IMR-90 (cell line): ENCODE results near the gene TNNI3K. TPM values are rescaled to one million over a fixed set of nuclear protein-coding genes. Genes with fewer than 3 reads are reported as not detected.
A peak's percentile ranks its signal among the peaks of the same experiment; 100 is the strongest.

ENCODE experiments used
- ATAC-seq: fragments of 200-7000 bp; cut with Tn5 transposase; 2 replicates; pipeline ENCODE4 v1.9.1; 2020; ENCODE audit warnings: low read depth, mild to moderate bottlenecking, moderate library complexity
- BruUV-seq: library from RNA; stranded (reverse); fragments of 400-500 nt; replicated peaks from 2 replicates; lab custom pipeline; 2021; lab: Mats Ljungman, UMichigan
- CTCF ChIA-PET: fragments of 300-600 bp; formaldehyde crosslinking; extraction: SDS; loops from one replicate; lab custom pipeline; 2021; ENCODE audit warnings: antibody characterized with exemption; lab: Yijun Ruan, JAX
- POLR2A ChIA-PET: fragments of 300-600 bp; sonication (Branson Sonifier 250); formaldehyde crosslinking; loops from one replicate; lab custom pipeline; 2022; ENCODE audit warnings: antibody characterized with exemption; ENCODE audit not compliant: unreplicated experiment; lab: Charles Lee
- DNase-seq: peaks from one replicate; pipeline ENCODE4 v3.0.0; 2013
- H2AFZ ChIP-seq: replicated peaks from 2 replicates; pipeline ENCODE3; 2013; ENCODE audit warnings: low read length, mild to moderate bottlenecking; ENCODE audit not compliant: poor library complexity
- H2AK5ac ChIP-seq: 2 replicates; pipeline ENCODE4 v1.6.1; 2013; ENCODE audit warnings: low read depth, low read length, inconsistent platforms
- H2AK9ac ChIP-seq: replicated peaks from 2 replicates; pipeline ENCODE3; 2013; ENCODE audit warnings: mild to moderate bottlenecking, low read depth, low read length, moderate library complexity; ENCODE audit not compliant: poor library complexity
- H2BK120ac ChIP-seq: 2 replicates; pipeline ENCODE4 v1.6.1; 2013; ENCODE audit warnings: low read depth, low read length, inconsistent platforms
- H2BK15ac ChIP-seq: 3 replicates; pipeline ENCODE4 v1.6.1; 2013; ENCODE audit warnings: low read depth, low read length, inconsistent platforms
- H2BK20ac ChIP-seq: 2 replicates; pipeline ENCODE4 v1.6.1; 2013; ENCODE audit warnings: low read depth, mild to moderate bottlenecking, inconsistent platforms, low read length, moderate library complexity
- H2BK5ac ChIP-seq: 2 replicates; pipeline ENCODE4 v1.6.1; 2013; ENCODE audit warnings: mild to moderate bottlenecking, low read depth, low read length, inconsistent platforms; ENCODE audit not compliant: poor library complexity, severe bottlenecking
- H3K14ac ChIP-seq: replicated peaks from 2 replicates; pipeline ENCODE4 v1.6.1; 2013; ENCODE audit warnings: low read depth, low read length, inconsistent platforms
- H3K18ac ChIP-seq: 2 replicates; pipeline ENCODE4 v1.6.1; 2013; ENCODE audit warnings: low read depth, low read length, control low read depth
- H3K23ac ChIP-seq: 2 replicates; pipeline ENCODE4 v1.6.1; 2013; ENCODE audit warnings: low read depth, low read length, inconsistent platforms
- H3K27ac ChIP-seq: 2 replicates; pipeline ENCODE4 v1.5.1; 2013; ENCODE audit warnings: mild to moderate bottlenecking, control low read depth, low read length; ENCODE audit not compliant: insufficient read depth
- H3K27me3 ChIP-seq: 2 replicates; pipeline ENCODE4 v1.6.1; 2013; ENCODE audit warnings: low read length; ENCODE audit not compliant: control insufficient read depth, insufficient read depth
- H3K36me3 ChIP-seq: 2 replicates; pipeline ENCODE4 v1.6.1; 2013; ENCODE audit warnings: low read length, mixed read lengths; ENCODE audit not compliant: control insufficient read depth, insufficient read depth
- H3K4ac ChIP-seq: 2 replicates; pipeline ENCODE4 v1.6.1; 2013; ENCODE audit warnings: low read depth, low read length, inconsistent platforms
- H3K4me1 ChIP-seq: 2 replicates; pipeline ENCODE4 v1.6.1; 2013; ENCODE audit warnings: low read length, mixed read lengths; ENCODE audit not compliant: control insufficient read depth, insufficient read depth
- H3K4me2 ChIP-seq: 2 replicates; pipeline ENCODE4 v1.6.1; 2013; ENCODE audit warnings: low read depth, mild to moderate bottlenecking, control low read depth, low read length, moderate library complexity
- H3K4me3 ChIP-seq: 2 replicates; pipeline ENCODE4 v1.5.1; 2013; ENCODE audit warnings: low read depth, mild to moderate bottlenecking, control low read depth, low read length, moderate library complexity; ENCODE audit not compliant: insufficient read depth
- H3K56ac ChIP-seq: 2 replicates; pipeline ENCODE4 v1.6.1; 2013; ENCODE audit warnings: low read length, inconsistent platforms; ENCODE audit not compliant: insufficient read depth; ENCODE audit errors: extremely low read depth
- H3K79me1 ChIP-seq, 2 experiments: 2 replicates each; pipeline ENCODE4 v1.6.1; 2013; ENCODE audit warnings: low read length in 2 of 2, inconsistent platforms in 1 of 2, low read depth in 1 of 2
- H3K9ac ChIP-seq: 2 replicates; pipeline ENCODE4 v1.6.1; 2013; ENCODE audit warnings: low read depth, low read length, control low read depth
- H3K9me1 ChIP-seq: 2 replicates; pipeline ENCODE4 v1.6.1; 2013; ENCODE audit warnings: low read length, inconsistent platforms; ENCODE audit not compliant: insufficient read depth
- H3K9me3 ChIP-seq: 2 replicates; pipeline ENCODE4 v1.6.1; 2013; ENCODE audit warnings: low read length; ENCODE audit not compliant: control insufficient read depth, insufficient read depth
- H4K20me1 ChIP-seq: 2 replicates; pipeline ENCODE4 v1.6.1; 2013; ENCODE audit warnings: low read length, inconsistent platforms; ENCODE audit not compliant: insufficient read depth
- H4K5ac ChIP-seq: 2 replicates; pipeline ENCODE4 v1.6.1; 2013; ENCODE audit warnings: mild to moderate bottlenecking, low read depth, low read length, control low read depth
- H4K8ac ChIP-seq, 2 experiments: 2 replicates each; pipeline ENCODE4 v1.6.1; 2013; ENCODE audit warnings: low read depth in 2 of 2, low read length in 2 of 2, control low read depth in 1 of 2, inconsistent platforms in 1 of 2
- H4K91ac ChIP-seq: 2 replicates; pipeline ENCODE4 v1.6.1; 2013; ENCODE audit warnings: low read depth, low read length, inconsistent platforms; ENCODE audit not compliant: insufficient read depth
- CHD1 ChIP-seq: IDR thresholded peaks from 2 replicates; pipeline ENCODE4 v1.6.1; 2012; ENCODE audit warnings: low read depth, low read length, improper control_type of control experiment
- USF2 ChIP-seq: fragments of 150-350 bp; IDR thresholded peaks from 2 replicates; pipeline ENCODE4 v1.6.1; 2017; ENCODE audit warnings: mild to moderate bottlenecking, antibody characterized with exemption, low read length, low read depth
- WGBS, 2 experiments: methylation state at CpG; one replicate each; pipeline versions ENCODE4 v1.1.5 to v1.1.7; 2013; ENCODE audit warnings: missing lambda C conversion rate in 2 of 2; ENCODE audit not compliant: insufficient read length in 1 of 2; ENCODE audit errors: extremely low coverage in 2 of 2; 5-methylcytosine and 5-hydroxymethylcytosine counted together
- dilution Hi-C: fragments of 300-500 bp; cut with HindIII; formaldehyde crosslinking; loops from one replicate; pipeline ENCODE4 v1.14.3; 2018; ENCODE audit warnings: low sequenced_read_pairs; ENCODE audit not compliant: unreplicated experiment
- in situ Hi-C: fragments of 300-500 bp; cut with MboI; formaldehyde crosslinking; loops from 3 replicates; pipeline ENCODE4 v1.14.3; 2019; ENCODE audit warnings: low sequenced_read_pairs, inconsistent platforms, mixed read lengths
- intact Hi-C: fragments of 100-400 bp; cut with micrococcal nuclease; formaldehyde crosslinking; loops from 2 replicates; pipeline ENCODE4 v1.10.0; 2022
- polyA plus RNA-seq, 3 experiments: library from polyadenylated mRNA; depleted of rRNA; stranded (reverse); fragments of >200 nt; gene quantifications; 2 replicates each; pipeline ENCODE4 v1.2.3, GENCODE V29; 2012; ENCODE audit warnings: low replicate concordance in 1 of 3
- total RNA-seq: library from RNA; depleted of rRNA; stranded (reverse); fragments of >200 nt; gene quantifications from 2 replicates; pipeline ENCODE4 v1.2.3, GENCODE V29; 2012

The TNNI3K gene
- total and polyA plus RNA-seq, 2 of the 4 experiments (the other 2 are of a cell fraction) = 0.90 to 1.3 TPM

- ChIA-PET POLR2A (no interaction called here), CTCF (no interaction called here)
- no peak overlapping the region for H2BK20ac ChIP-seq
- H3K27me3 ChIP-seq = no peaks in the 10 kb centered on the region
- DNase-seq (no peak), ATAC-seq (no peak)
- no peak overlapping the region for H2AK9ac ChIP-seq
- H2AK5ac ChIP-seq = no peak overlapping the region
- H3K56ac ChIP-seq = no peak overlapping the region
- no CpG with 5 or more reads among the region's 2 CpGs for WGBS, 2 experiments
- H3K4me3 ChIP-seq = no peak overlapping the region
- H4K5ac ChIP-seq = no peak overlapping the region; the same call in 1 of the 2 replicates
- H2AFZ ChIP-seq = no peak overlapping the region
- peak overlapping the region; percentile 14; the same call in 1 of the 2 replicates for H3K18ac ChIP-seq
- no peak overlapping the region for H3K27ac ChIP-seq
- peak overlapping the region; percentile 25; the same call in 1 of the 2 replicates for H2BK120ac ChIP-seq
- no peak overlapping the region for H3K4me2 ChIP-seq
- H4K20me1 ChIP-seq = no peaks in the 10 kb centered on the region
- in situ Hi-C loops = no loop called here
- no peaks in the 10 kb centered on the region for H3K36me3 ChIP-seq
- no peak overlapping the region for H4K8ac ChIP-seq
- intact Hi-C loops = no loop called here
- H3K9ac ChIP-seq = no peak overlapping the region
- H3K9me1 ChIP-seq = no peaks in the 10 kb centered on the region
- H3K14ac ChIP-seq = no peak overlapping the region
- H4K91ac ChIP-seq = peak overlapping the region; percentile 19; the same call in 1 of the 2 replicates
- no peak overlapping the region for H3K4ac ChIP-seq
- H3K4me1 ChIP-seq = peaks cover 8% of the 10 kb centered on the region; the same call in 1 of the 2 replicates
- BruUV-seq = no TSS peak
- dilution Hi-C loops = no loop called here
- no peaks in the 10 kb centered on the region for H3K79me1 ChIP-seq
- no peak overlapping the region for H2BK15ac ChIP-seq
- peak overlapping the region; percentile 44 for H2BK5ac ChIP-seq
- TF ChIP-seq USF2 = no peak
- no peak for TF ChIP-seq CHD1
- no peak overlapping the region for H3K23ac ChIP-seq
- no peaks in the 10 kb centered on the region for H3K9me3 ChIP-seq
These were observed 185.3 kb downstream of the TNNI3K start for GRCh38 chr1:74420467-74420866.
